Activated naive CD8-positive, alpha-beta T cell treated with anti-CD3 and anti-CD28 coated beads, Interleukin-2, amount 50 U/mL, for 24 hours (primary cell): Measurements from ENCODE around the gene RAD9A.

Experiments used
- ATAC-seq: fragments of 150-1000 bp; cut with Tn5 transposase; one replicate; pipeline ENCODE4 v1.10.0; 2021
- DNase-seq: peaks from one replicate; pipeline ENCODE4 v3.0.0; 2021
- H3K27ac Mint-ChIP-seq: one replicate; pipeline ENCODE4 v1.8.0; 2021; ENCODE audit warnings: mild to moderate bottlenecking, mixed read lengths
- H3K27me3 Mint-ChIP-seq: one replicate; pipeline ENCODE4 v1.8.0; 2021; ENCODE audit warnings: mixed read lengths
- H3K36me3 Mint-ChIP-seq: one replicate; pipeline ENCODE4 v1.8.0; 2021; ENCODE audit warnings: low read depth, mixed read lengths
- H3K4me1 Mint-ChIP-seq: one replicate; pipeline ENCODE4 v1.8.0; 2021; ENCODE audit warnings: mixed read lengths
- H3K4me3 Mint-ChIP-seq: one replicate; pipeline ENCODE4 v1.8.0; 2021; ENCODE audit warnings: mild to moderate bottlenecking, moderate library complexity, mixed read lengths
- H3K9me3 Mint-ChIP-seq: one replicate; pipeline ENCODE4 v1.8.0; 2021; ENCODE audit warnings: mixed read lengths

RAD9A gene

GRCh38 chr11:67367761-67368227 lies 24.0 kb upstream of the RAD9A start:
- ATAC-seq (no peak), DNase-seq (no peak)
- Mint-ChIP-seq H3K27ac (no peak overlapping the region), H3K4me3 (no peak overlapping the region), H3K4me1 (peaks cover 69% of the 10 kb centered on the region), H3K9me3 (no peaks in the 10 kb centered on the region), H3K27me3 (peaks cover 20% of the 10 kb centered on the region), H3K36me3 (peaks cover 7% of the 10 kb centered on the region)

- no peak overlapping the region for H3K4me3 Mint-ChIP-seq
- ATAC-seq (peak; percentile 41), DNase-seq (peak; percentile 42)
- H3K9me3 Mint-ChIP-seq = no peaks in the 10 kb centered on the region
- peaks cover 69% of the 10 kb centered on the region for H3K4me1 Mint-ChIP-seq
- peak overlapping the region; percentile 36 for H3K27ac Mint-ChIP-seq
- peaks cover 7% of the 10 kb centered on the region for H3K36me3 Mint-ChIP-seq
- H3K27me3 Mint-ChIP-seq = peaks cover 22% of the 10 kb centered on the region
Observed at GRCh38 chr11:67368621-67369020, 23.2 kb upstream of the RAD9A start.

DNA sequence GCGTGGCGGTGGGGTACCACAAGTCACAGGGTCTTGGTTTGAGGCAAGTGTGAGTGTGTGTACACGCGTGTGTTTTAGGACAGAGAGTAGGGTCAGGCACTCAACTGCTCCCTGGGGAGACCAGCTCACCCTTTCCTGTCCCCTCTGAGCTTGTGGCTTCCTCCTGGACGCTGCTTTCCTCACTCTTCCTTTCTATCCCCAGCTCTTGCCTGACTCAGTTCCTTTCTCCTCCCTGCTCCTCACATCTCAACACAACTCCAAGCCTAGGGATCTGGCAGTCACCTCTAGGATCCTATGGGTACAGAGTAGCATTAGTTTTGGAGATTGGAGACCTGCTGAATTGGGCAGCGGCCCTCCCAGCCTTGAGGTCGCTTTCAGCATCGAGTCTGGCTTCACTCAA lies 22.5 kb upstream of the RAD9A start:
- Mint-ChIP-seq H3K4me1 (peaks cover 67% of the 10 kb centered on the region), H3K27ac (no peak overlapping the region), H3K9me3 (no peaks in the 10 kb centered on the region), H3K27me3 (peaks cover 26% of the 10 kb centered on the region), H3K36me3 (peaks cover 7% of the 10 kb centered on the region), H3K4me3 (no peak overlapping the region)
- DNase-seq = no peak
- no peak for ATAC-seq

GRCh38 chr11:67369801-67370284 lies 21.9 kb upstream of the RAD9A start:
- peaks cover 3% of the 10 kb centered on the region for H3K36me3 Mint-ChIP-seq
- no peaks in the 10 kb centered on the region for H3K9me3 Mint-ChIP-seq
- DNase-seq (no peak), ATAC-seq (no peak)
- H3K4me3 Mint-ChIP-seq = no peak overlapping the region
- no peak overlapping the region for H3K27ac Mint-ChIP-seq
- H3K27me3 Mint-ChIP-seq = peaks cover 29% of the 10 kb centered on the region
- peaks cover 67% of the 10 kb centered on the region for H3K4me1 Mint-ChIP-seq

DNA sequence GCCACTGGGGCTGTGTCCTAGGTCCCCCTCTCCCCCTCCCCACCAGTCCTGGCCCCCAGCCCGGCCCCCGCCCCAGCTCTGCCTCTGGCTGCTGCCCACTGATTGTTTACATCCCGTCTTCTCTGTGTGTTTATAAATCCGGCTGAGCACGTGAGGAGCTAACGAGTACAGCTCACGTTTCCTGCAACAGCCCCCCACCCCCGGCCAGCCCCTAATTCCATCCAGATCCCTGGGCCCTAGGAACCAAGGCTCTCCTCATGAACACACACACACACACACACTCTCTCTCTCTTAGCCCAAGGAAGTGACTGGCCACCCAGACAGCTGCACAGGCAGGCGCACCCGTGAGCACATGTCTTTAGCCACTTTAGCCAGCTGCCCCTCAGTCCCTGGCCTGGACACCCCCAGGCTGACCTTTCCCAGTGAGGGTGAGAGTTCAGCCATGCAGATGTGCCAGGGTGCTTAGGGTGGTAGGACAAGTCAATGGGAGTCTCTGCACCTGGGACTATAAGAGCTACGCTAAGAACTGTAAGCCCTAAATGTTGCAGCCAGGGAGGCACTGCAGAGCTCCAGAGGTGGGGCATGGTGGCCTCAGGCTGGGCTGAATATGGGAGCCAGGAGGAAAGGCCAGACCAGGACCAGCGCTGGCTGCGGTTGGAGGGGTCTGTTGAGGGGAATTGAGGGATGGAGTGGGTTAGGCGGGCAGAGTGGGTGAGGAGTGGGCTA lies 21.3 kb upstream of the RAD9A start:
- ATAC-seq (no peak), DNase-seq (no peak)
- no peak overlapping the region for H3K4me3 Mint-ChIP-seq
- H3K36me3 Mint-ChIP-seq = peaks cover 2% of the 10 kb centered on the region
- H3K27me3 Mint-ChIP-seq = peaks cover 29% of the 10 kb centered on the region
- H3K9me3 Mint-ChIP-seq = no peaks in the 10 kb centered on the region
- no peak overlapping the region for H3K27ac Mint-ChIP-seq
- peaks cover 63% of the 10 kb centered on the region for H3K4me1 Mint-ChIP-seq

DNA sequence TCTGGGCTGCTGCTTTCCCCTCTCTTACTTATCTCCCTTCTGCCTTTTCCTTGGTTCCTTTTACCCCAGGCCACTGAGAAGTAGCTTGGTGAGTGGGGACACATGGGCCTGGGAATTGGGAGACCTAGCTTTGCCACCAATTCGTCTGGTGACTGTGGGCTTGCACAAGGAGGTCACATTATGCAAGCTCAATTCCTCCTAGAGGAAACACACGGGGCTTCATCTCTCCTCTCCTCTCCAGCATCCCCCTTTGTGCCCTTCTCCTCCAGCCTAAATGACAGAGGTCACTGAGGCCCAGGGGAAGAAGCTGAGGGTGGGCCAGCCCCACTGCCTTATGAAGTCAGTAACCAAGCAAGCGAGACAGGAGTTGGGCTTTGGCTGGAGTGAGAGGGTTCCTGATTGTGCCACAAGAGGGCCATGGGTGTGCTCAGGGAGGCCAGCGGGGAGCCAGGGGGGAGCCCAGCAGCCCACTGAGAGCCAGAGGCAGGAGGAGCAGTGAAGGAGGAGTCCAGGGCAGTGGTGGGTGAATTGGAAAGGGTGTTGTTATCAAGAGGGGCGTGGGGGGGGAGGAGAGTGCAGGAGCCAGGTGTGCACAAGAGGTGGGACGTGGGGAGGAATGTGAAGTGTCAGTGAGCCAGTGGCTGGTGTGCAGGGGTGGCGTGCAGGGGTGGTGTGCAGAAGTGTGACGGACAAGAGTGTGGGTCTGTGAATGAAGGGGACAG lies 20.4 kb upstream of the RAD9A start:
- H3K9me3 Mint-ChIP-seq = no peaks in the 10 kb centered on the region
- H3K36me3 Mint-ChIP-seq = no peaks in the 10 kb centered on the region
- peak; percentile 17 for ATAC-seq
- peaks cover 29% of the 10 kb centered on the region for H3K27me3 Mint-ChIP-seq
- no peak overlapping the region for H3K27ac Mint-ChIP-seq
- H3K4me1 Mint-ChIP-seq = peaks cover 55% of the 10 kb centered on the region
- DNase-seq = no peak
- H3K4me3 Mint-ChIP-seq = peak overlapping the region; percentile 75

- DNase-seq = no peak
- ATAC-seq = no peak
- Mint-ChIP-seq H3K4me1 (peaks cover 54% of the 10 kb centered on the region), H3K4me3 (peak overlapping the region; percentile 75), H3K27me3 (peaks cover 28% of the 10 kb centered on the region), H3K27ac (no peak overlapping the region), H3K36me3 (no peaks in the 10 kb centered on the region), H3K9me3 (no peaks in the 10 kb centered on the region)
Observed at GRCh38 chr11:67371911-67372320, 19.9 kb upstream of the RAD9A start.

- H3K36me3 Mint-ChIP-seq = no peaks in the 10 kb centered on the region
- no peak overlapping the region for H3K27ac Mint-ChIP-seq
- ATAC-seq = no peak
- H3K4me1 Mint-ChIP-seq = peaks cover 54% of the 10 kb centered on the region
- no peaks in the 10 kb centered on the region for H3K9me3 Mint-ChIP-seq
- peaks cover 28% of the 10 kb centered on the region for H3K27me3 Mint-ChIP-seq
- no peak for DNase-seq
- peak overlapping the region; percentile 75 for H3K4me3 Mint-ChIP-seq
Observed at GRCh38 chr11:67372321-67372992, 19.3 kb upstream of the RAD9A start.

GRCh38 chr11:67372993-67373647 lies 18.7 kb upstream of the RAD9A start, which contains the start of gene CLCF1:
CLCF1 (minus strand) TSS chr11:67373598; CDS start chr11:67373539, 59 bp downstream.
- DNase-seq = peak; percentile 42
- peaks cover 26% of the 10 kb centered on the region for H3K27me3 Mint-ChIP-seq
- H3K4me3 Mint-ChIP-seq = peak within 1 kb of the TSS; percentile 87
- ATAC-seq = peak; percentile 6
- peaks cover 47% of the 10 kb centered on the region for H3K4me1 Mint-ChIP-seq
- H3K27ac Mint-ChIP-seq = peak within 1 kb of the TSS; percentile 88
- H3K9me3 Mint-ChIP-seq = no peaks in the 10 kb centered on the region
- no peaks in the 10 kb centered on the region for H3K36me3 Mint-ChIP-seq

DNA sequence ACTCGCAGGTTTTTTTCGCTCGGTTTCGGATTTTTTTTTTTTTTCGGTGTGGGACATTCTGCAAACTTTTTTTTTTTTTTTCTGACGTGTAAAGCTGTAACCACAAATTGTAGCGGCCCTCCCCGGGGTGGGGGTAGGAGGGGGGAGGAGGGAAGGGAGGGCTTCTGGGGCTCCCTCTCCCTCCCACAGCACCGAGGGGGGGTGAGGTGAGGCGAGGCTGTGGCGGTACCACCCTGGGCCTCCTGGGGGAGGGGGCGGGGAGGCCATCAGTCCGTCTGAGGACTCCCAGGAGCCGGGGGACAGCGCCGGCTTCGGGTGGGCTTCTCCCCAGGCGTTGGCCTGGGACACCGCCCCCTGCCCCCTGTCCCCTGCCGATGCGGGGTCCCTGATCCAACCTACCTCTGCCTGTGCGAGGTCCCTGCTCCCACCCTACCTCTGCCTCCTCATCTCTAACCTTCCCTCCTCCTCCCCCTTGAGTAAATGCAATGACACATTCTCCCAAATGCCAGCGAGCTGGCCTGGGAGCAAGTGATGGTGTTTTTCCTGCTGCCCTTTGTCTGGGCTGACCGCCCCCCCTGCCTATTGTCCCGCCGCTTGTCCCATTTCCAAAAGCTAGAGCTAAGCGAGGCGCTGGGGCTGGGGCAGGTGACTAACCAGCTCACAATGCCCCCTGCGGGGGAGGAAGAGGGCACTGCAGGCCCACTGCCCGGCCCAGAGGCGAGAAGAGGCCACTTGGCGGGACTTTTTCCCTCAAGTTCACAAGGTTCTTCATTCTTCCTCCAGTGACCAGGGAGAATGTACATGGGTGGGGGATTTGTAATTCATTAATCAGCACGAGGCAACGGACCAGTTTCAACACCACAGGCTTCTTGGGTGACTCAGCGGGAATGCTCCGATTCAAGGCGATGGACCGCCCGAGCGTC lies 17.9 kb upstream of the RAD9A start:
- ATAC-seq (peak; percentile 60), DNase-seq (peak; percentile 68)
- Mint-ChIP-seq H3K27me3 (peaks cover 26% of the 10 kb centered on the region), H3K9me3 (no peaks in the 10 kb centered on the region), H3K27ac (peak overlapping the region; percentile 88), H3K36me3 (no peaks in the 10 kb centered on the region), H3K4me3 (peak overlapping the region; percentile 87), H3K4me1 (peaks cover 45% of the 10 kb centered on the region)

DNA sequence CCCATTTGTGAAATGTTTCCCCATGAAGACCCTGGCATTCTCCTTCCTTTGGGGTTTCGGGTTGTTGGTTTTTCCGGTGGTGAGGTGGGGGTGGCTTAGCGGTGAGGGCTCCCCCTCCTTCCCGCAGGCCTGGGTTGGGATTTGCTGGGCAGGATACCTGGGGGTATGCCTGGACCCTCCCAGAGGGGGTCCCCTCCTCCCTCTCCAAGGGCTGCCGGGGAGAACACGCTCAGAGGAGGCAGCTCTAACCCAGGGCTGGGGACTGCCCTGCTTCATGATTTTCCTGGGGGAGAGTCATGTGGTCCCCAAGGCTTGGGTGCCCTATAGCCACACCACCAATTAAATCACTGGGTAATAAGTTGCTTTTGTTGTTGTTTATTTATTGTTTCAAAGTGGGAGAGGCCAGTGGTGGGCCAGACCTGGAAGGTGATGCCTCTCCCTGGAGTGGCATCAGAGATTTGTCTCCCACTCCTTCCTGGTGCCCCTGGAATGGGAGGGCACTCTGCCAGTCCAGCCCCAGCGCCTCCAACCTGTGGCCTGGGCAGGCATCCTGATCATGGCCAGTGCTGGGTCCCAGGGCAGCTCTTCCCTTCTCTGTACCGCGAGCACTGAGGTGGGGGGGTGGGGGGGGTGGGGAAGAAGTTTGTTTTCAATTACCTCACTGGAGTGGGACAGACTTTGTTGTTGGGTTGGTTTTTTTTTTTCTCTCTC lies 17.1 kb upstream of the RAD9A start:
- Mint-ChIP-seq H3K27me3 (peaks cover 26% of the 10 kb centered on the region), H3K4me3 (peak overlapping the region; percentile 87), H3K4me1 (peaks cover 41% of the 10 kb centered on the region), H3K36me3 (no peaks in the 10 kb centered on the region), H3K27ac (peak overlapping the region; percentile 79), H3K9me3 (no peaks in the 10 kb centered on the region)
- DNase-seq (no peak), ATAC-seq (no peak)

- Mint-ChIP-seq H3K4me1 (peaks cover 37% of the 10 kb centered on the region), H3K9me3 (no peaks in the 10 kb centered on the region), H3K27ac (no peak overlapping the region), H3K27me3 (peaks cover 24% of the 10 kb centered on the region), H3K36me3 (no peaks in the 10 kb centered on the region), H3K4me3 (no peak overlapping the region)
- ATAC-seq (no peak), DNase-seq (no peak)
Observed at GRCh38 chr11:67375320-67376055, 16.3 kb upstream of the RAD9A start.
